ENCODE results near the gene GOLGA1.

- TF ChIP-seq CTCF (IDR thresholded peaks at IDR 0.05) (no peak), POLR2A (IDR thresholded peaks at IDR 0.05) (no peak)
These were observed 32.8 kb downstream of the GOLGA1 start for GRCh38 chr9:124908098-124908497.
